Thyroid gland (tissue), 4 donors: ENCODE measurements around the gene C1QL4. TPM values are rescaled to one million over a fixed set of nuclear protein-coding genes. Genes with fewer than 3 reads are reported as not detected.
"Not testable (repeated sequence)": the region's sequence is repeated elsewhere in the genome, so short reads cannot be mapped to it uniquely, and the experiment has no call there.

Experiments
- DNase-seq, 2 donors: peaks; one replicate each; pipeline ENCODE4 v3.0.0-alpha.2; 2019
- H3K27ac ChIP-seq, 3 donors: fragments of 200-600 bp; sonication (generic); 1 replicate in 2 of 3; 2 replicates in 1 of 3; pipeline ENCODE4 v1.5.1; 2016 to 2019; ENCODE audit warnings: mild to moderate bottlenecking in 1 of 3, moderate library complexity in 1 of 3
- H3K27me3 ChIP-seq: fragments of 200-600 bp; sonication (generic); one replicate; pipeline ENCODE4 v1.5.1; 2019
- H3K36me3 ChIP-seq, 2 donors: fragments of 200-600 bp; sonication (generic); one replicate each; pipeline ENCODE4 v1.5.1; 2016 to 2019
- H3K4me1 ChIP-seq, 2 donors: fragments of 200-600 bp; sonication (generic); one replicate each; pipeline ENCODE4 v1.5.1; 2017 to 2019
- H3K4me3 ChIP-seq, 3 donors: fragments of 200-600 bp; sonication (generic); replicated peaks in 1 of 3; 1 replicate in 2 of 3; 2 replicates in 1 of 3; pipeline ENCODE4 v1.5.1; 2016; ENCODE audit warnings: mild to moderate bottlenecking in 1 of 3
- H3K9me3 ChIP-seq: fragments of 200-600 bp; sonication (generic); one replicate; pipeline ENCODE4 v1.5.1; 2017
- CTCF ChIP-seq, 6 experiments: fragments of 200-600 bp in 3 of 6; fragments of 450-650 bp in 3 of 6; sonication (generic) in 3 of 6; IDR thresholded peaks; one replicate each; pipeline ENCODE4 v1.5.1; 2016 to 2019; ENCODE audit warnings: antibody characterized with exemption in 6 of 6, mild to moderate bottlenecking in 2 of 6, inconsistent platforms in 1 of 6, moderate library complexity in 1 of 6
- POLR2A ChIP-seq, 2 donors: fragments of 450-650 bp; IDR thresholded peaks; one replicate each; pipeline ENCODE4 v1.6.1; 2017; ENCODE audit warnings: antibody characterized with exemption in 2 of 2, mild to moderate bottlenecking in 2 of 2, moderate library complexity in 1 of 2
- WGBS, 2 donors: methylation state at CpG; one replicate each; pipeline ENCODE4 v1.1.5; 2017; 5-methylcytosine and 5-hydroxymethylcytosine counted together
- intact Hi-C: fragments of 100-400 bp; cut with DNase I; formaldehyde crosslinking; loops from one replicate; pipeline ENCODE4 v1.15.1; 2023
- total RNA-seq, 4 donors: library from RNA; depleted of rRNA; stranded (reverse); fragments of >200 nt; gene quantifications; one replicate each; pipeline ENCODE4 v1.2.3, GENCODE V29; 2016

Gene C1QL4
- 1 to 10 TPM in 1 of 4 donors, under 1 TPM in 2, not detected in 1; 0.67 to 1.2 (median 0.73) TPM for total RNA-seq

- H3K27me3 ChIP-seq = peaks cover 7% of the 10 kb centered on the region
- no peak within 1 kb of the TSS for H3K27ac ChIP-seq
- intact Hi-C loops = no loop called here
- TF ChIP-seq CTCF (IDR thresholded peaks at IDR 0.05) = peak; percentile 51 to 99 (median 84)
- no peak for TF ChIP-seq POLR2A (IDR thresholded peaks at IDR 0.05)
- WGBS, 2 donors = 2% methylated on average over 18 to 33 of the region's 65 CpGs
- DNase-seq = peak; percentile 81 to 84
- peaks cover 3 to 33% of the 10 kb centered on the region in 2 donors for H3K4me1 ChIP-seq
- H3K9me3 ChIP-seq = no peaks in the 10 kb centered on the region
- H3K36me3 ChIP-seq = no peaks in the 10 kb centered on the region
- peak within 1 kb of the TSS in 1 of 3 donors; percentile 27 for H3K4me3 ChIP-seq
Measured at GRCh38 chr12:49336645-49337584, at the start of gene C1QL4. C1QL4 (minus strand) TSS chr12:49337188; CDS start chr12:49336477, 711 bp downstream.

GRCh38 chr12:49380184-49380583 lies 43.2 kb upstream of the C1QL4 start:
- H3K9me3 ChIP-seq, H3K4me3 ChIP-seq, H3K4me1 ChIP-seq, intact Hi-C loops, H3K27ac ChIP-seq, H3K36me3 ChIP-seq, H3K27me3 ChIP-seq, DNase-seq: not testable (repeated sequence)
- WGBS, 2 donors = 97 to 99% methylated on average over 9 of the region's 9 CpGs

- Histone ChIP-seq H3K36me3 (no peaks in the 10 kb centered on the region), H3K4me1 (no peaks in the 10 kb centered on the region), H3K27me3 (no peaks in the 10 kb centered on the region), H3K27ac (no peak overlapping the region), H3K9me3 (no peaks in the 10 kb centered on the region), H3K4me3 (no peak overlapping the region)
- DNase-seq = no peak
- intact Hi-C loops = no loop called here
- TF ChIP-seq POLR2A (IDR thresholded peaks at IDR 0.05) (no peak), CTCF (IDR thresholded peaks at IDR 0.05) (no peak)
- 89 to 90% methylated on average over 2 of the region's 2 CpGs for WGBS, 2 donors
Measured at GRCh38 chr12:49377386-49377785, 40.4 kb upstream of the C1QL4 start.

- Histone ChIP-seq H3K27ac (no peak overlapping the region), H3K27me3 (no peaks in the 10 kb centered on the region), H3K4me1 (no peaks in the 10 kb centered on the region), H3K4me3 (no peak overlapping the region), H3K9me3 (no peaks in the 10 kb centered on the region), H3K36me3 (no peaks in the 10 kb centered on the region)
- TF ChIP-seq POLR2A (IDR thresholded peaks at IDR 0.05) = no peak
- TF ChIP-seq CTCF (IDR thresholded peaks at IDR 0.05) = no peak
- intact Hi-C loops = no loop called here
- WGBS, 2 donors = 83 to 100% methylated on average over 1 of the region's 1 CpG
- no peak for DNase-seq
Measured at GRCh38 chr12:49375406-49375805, 38.4 kb upstream of the C1QL4 start.

- Histone ChIP-seq H3K4me1 (peaks cover 6 to 9% of the 10 kb centered on the region in 2 donors), H3K27me3 (no peaks in the 10 kb centered on the region), H3K36me3 (no peaks in the 10 kb centered on the region), H3K4me3 (no peak overlapping the region), H3K27ac (no peak overlapping the region), H3K9me3 (no peaks in the 10 kb centered on the region)
- 93 to 96% methylated on average over 6 of the region's 6 CpGs for WGBS, 2 donors
- intact Hi-C loops = no loop called here
- no peak for DNase-seq
- no peak for TF ChIP-seq POLR2A (IDR thresholded peaks at IDR 0.05)
Measured at GRCh38 chr12:49370539-49370938, 33.6 kb upstream of the C1QL4 start.
